Measurements from ENCODE around the gene EXOSC5. TPM values are rescaled to one million over a fixed set of nuclear protein-coding genes. Genes with fewer than 3 reads are reported as not detected.
A peak's percentile ranks its signal among the peaks of the same experiment; 100 is the strongest.

Gene EXOSC5
- total and polyA plus RNA-seq, 10 of the 15 experiments (the other 5 are each of a cell fraction or from before 2014, with no cell fraction given): 15.8 to 123 (median 52.7) TPM

GRCh38 chr19:41439441-41440222 lies 42.5 kb upstream of the EXOSC5 start, which contains the start of gene DMAC2 (continued):
- peak; percentile 97 for TF ChIP-seq PML (IDR thresholded peaks at IDR 0.05; ENCODE audit: low read length)
- TF ChIP-seq, protein P1, sequence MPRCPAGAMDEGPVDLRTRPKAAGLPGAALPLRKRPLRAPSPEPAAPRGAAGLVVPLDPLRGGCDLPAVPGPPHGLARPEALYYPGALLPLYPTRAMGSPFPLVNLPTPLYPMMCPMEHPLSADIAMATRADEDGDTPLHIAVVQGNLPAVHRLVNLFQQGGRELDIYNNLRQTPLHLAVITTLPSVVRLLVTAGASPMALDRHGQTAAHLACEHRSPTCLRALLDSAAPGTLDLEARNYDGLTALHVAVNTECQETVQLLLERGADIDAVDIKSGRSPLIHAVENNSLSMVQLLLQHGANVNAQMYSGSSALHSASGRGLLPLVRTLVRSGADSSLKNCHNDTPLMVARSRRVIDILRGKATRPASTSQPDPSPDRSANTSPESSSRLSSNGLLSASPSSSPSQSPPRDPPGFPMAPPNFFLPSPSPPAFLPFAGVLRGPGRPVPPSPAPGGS (IDR thresholded peaks at IDR 0.05; ENCODE audit: borderline replicate concordance, insufficient read depth, low read depth, low read length, poor library complexity, severe bottlenecking): no peak
- no peak for TF ChIP-seq YBX1 (IDR thresholded peaks at IDR 0.05)
- 0 out of 2 replicates have a peak, but pooled peaks have one; percentile 73 for TF ChIP-seq CBX5 (IDR thresholded peaks at IDR 0.05; ENCODE audit: low read depth)
- no peak for TF ChIP-seq KLF5 (IDR thresholded peaks at IDR 0.05; ENCODE audit: partially characterized antibody)
- no peak for TF ChIP-seq JUND (IDR thresholded peaks at IDR 0.05; ENCODE audit: low read depth, low read length)
- TF ChIP-seq SPI1 (IDR thresholded peaks at IDR 0.05; ENCODE audit: borderline replicate concordance, insufficient read depth, low read depth, low read length): no peak
- TF ChIP-seq CREM (IDR thresholded peaks at IDR 0.05; ENCODE audit: low read depth): peak; percentile 66; the same call in 1 of the 2 replicates
- TF ChIP-seq CHD4 (IDR thresholded peaks at IDR 0.05): no peak
- no peak for TF ChIP-seq RCOR1 (conservative IDR thresholded peaks at IDR 0.05; ENCODE audit: low read depth, low read length)
- TF ChIP-seq ETV6 (conservative IDR thresholded peaks at IDR 0.05 in 1 of 2, IDR thresholded peaks at IDR 0.05 in 1 of 2; ENCODE audit: borderline replicate concordance in 1 of 2, low read depth in 1 of 2): no peak
- TF ChIP-seq JUNB (IDR thresholded peaks at IDR 0.05): no peak
- peak; percentile 54 for TF ChIP-seq RUNX3 (IDR thresholded peaks at IDR 0.05; ENCODE audit: low read length)
- TF ChIP-seq EED (IDR thresholded peaks at IDR 0.05; ENCODE audit: low read depth): 0 out of 2 replicates have a peak, but pooled peaks have one; percentile 38
- peak; percentile 99 for TF ChIP-seq YY1 (IDR thresholded peaks at IDR 0.05; ENCODE audit: low read depth, low read length)
- TF ChIP-seq, protein P2, sequence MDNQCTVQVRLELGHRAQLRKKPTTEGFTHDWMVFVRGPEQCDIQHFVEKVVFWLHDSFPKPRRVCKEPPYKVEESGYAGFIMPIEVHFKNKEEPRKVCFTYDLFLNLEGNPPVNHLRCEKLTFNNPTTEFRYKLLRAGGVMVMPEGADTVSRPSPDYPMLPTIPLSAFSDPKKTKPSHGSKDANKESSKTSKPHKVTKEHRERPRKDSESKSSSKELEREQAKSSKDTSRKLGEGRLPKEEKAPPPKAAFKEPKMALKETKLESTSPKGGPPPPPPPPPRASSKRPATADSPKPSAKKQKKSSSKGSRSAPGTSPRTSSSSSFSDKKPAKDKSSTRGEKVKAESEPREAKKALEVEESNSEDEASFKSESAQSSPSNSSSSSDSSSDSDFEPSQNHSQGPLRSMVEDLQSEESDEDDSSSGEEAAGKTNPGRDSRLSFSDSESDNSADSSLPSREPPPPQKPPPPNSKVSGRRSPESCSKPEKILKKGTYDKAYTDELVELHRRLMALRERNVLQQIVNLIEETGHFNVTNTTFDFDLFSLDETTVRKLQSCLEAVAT (IDR thresholded peaks at IDR 0.05): peak; percentile 72
- TF ChIP-seq MAX (IDR thresholded peaks at IDR 0.05; ENCODE audit: low read depth, low read length): 0 out of 2 replicates have a peak, but pooled peaks have one; percentile 23
- no peak for TF ChIP-seq MYB (IDR thresholded peaks at IDR 0.05; ENCODE audit: borderline replicate concordance, low read depth, low read length)
- TF ChIP-seq RELA (IDR thresholded peaks at IDR 0.05; ENCODE audit: borderline replicate concordance, partially characterized antibody): no peak
- peak; percentile 84 for TF ChIP-seq HDGF (IDR thresholded peaks at IDR 0.05)
- TF ChIP-seq ZBED1 (IDR thresholded peaks at IDR 0.05; ENCODE audit: borderline replicate concordance): no peak
- TF ChIP-seq SMAD5 (IDR thresholded peaks at IDR 0.05; ENCODE audit: low read depth): peak; percentile 83
- no peak for TF ChIP-seq CBX3 (IDR thresholded peaks at IDR 0.05; ENCODE audit: borderline replicate concordance, low read depth)
- TF ChIP-seq, protein P3, sequence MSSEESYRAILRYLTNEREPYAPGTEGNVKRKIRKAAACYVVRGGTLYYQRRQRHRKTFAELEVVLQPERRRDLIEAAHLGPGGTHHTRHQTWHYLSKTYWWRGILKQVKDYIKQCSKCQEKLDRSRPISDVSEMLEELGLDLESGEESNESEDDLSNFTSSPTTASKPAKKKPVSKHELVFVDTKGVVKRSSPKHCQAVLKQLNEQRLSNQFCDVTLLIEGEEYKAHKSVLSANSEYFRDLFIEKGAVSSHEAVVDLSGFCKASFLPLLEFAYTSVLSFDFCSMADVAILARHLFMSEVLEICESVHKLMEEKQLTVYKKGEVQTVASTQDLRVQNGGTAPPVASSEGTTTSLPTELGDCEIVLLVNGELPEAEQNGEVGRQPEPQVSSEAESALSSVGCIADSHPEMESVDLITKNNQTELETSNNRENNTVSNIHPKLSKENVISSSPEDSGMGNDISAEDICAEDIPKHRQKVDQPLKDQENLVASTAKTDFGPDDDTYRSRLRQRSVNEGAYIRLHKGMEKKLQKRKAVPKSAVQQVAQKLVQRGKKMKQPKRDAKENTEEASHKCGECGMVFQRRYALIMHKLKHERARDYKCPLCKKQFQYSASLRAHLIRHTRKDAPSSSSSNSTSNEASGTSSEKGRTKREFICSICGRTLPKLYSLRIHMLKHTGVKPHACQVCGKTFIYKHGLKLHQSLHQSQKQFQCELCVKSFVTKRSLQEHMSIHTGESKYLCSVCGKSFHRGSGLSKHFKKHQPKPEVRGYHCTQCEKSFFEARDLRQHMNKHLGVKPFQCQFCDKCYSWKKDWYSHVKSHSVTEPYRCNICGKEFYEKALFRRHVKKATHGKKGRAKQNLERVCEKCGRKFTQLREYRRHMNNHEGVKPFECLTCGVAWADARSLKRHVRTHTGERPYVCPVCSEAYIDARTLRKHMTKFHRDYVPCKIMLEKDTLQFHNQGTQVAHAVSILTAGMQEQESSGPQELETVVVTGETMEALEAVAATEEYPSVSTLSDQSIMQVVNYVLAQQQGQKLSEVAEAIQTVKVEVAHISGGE (CRISPR knock-in tag; IDR thresholded peaks at IDR 0.05): no peak
- peak; percentile 29 to 55 for TF ChIP-seq IKZF2 (IDR thresholded peaks at IDR 0.05)
- TF ChIP-seq LARP7 (IDR thresholded peaks at IDR 0.05): no peak

All from GM12878 (cell line).